GM15510 (cell line): ENCODE results near the gene RERG.

Source experiments
- POLR2A ChIP-seq: IDR thresholded peaks from 3 replicates; pipeline ENCODE4 v1.6.1; 2011; ENCODE audit warnings: borderline replicate concordance; ENCODE audit not compliant: insufficient read length; ENCODE audit errors: extremely low read depth

RERG gene

GRCh38 chr12:15143467-15143866 is 77.8 kb downstream of the RERG start:
- no peak for TF ChIP-seq POLR2A

- no peak for TF ChIP-seq POLR2A
Observed at GRCh38 chr12:15142711-15143110, 78.5 kb downstream of the RERG start.

DNA sequence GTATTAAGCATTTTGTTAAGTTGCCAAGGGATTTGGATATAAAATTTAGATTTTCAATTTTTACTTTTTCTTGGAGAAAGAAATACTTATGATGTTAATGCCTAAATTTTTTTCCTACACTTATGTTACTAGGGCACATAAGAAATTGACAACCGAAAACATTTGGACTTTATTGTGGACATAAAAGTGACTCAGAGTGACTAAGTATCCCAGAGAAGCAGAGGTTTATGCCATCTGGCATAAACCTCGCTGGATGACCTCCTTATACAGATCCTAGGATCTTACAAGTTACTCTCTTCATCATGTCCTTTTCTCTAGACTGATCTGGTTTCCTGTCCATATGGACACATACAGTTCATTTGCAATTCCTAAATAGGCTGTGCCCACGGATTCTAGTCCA is 89.8 kb downstream of the RERG start:
- TF ChIP-seq POLR2A, result no peak

DNA sequence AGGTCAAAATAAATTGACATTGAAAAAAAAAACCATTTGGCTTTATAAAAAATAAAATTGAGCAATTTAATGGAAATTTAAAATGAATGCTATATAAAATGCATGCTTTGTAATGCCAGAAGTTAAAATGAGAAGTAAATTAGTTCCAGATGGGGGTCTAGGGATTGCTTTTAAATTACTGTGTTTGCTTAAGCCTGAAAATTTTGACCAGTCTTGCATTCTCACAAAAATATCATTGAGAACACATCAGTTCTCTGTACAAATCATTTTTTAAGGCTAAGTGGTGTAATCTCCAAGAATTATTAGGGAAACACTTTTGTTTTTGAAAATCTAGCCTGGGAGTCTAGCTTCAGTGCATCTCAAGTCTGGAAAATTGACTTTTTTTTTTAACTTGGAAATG is 90.7 kb downstream of the RERG start:
- TF ChIP-seq POLR2A, result no peak

DNA sequence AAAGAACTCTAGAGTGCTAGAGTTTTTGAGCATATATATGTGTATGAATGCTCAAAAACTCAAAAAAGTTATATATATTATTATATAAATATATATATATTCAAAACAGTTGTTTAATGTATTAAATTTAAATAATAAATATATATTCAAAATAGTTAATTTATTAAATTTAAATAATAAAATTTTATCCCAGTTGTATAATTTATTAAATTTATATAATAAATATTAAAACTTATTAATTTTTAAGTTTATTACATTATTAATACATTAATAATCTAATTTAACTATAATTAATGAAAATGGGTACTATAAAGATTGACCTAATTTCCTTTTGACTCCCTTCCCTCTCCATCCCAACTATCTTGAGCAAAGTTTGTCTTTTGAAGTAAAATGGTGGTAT is 97.8 kb downstream of the RERG start:
- TF ChIP-seq POLR2A, result no peak

DNA sequence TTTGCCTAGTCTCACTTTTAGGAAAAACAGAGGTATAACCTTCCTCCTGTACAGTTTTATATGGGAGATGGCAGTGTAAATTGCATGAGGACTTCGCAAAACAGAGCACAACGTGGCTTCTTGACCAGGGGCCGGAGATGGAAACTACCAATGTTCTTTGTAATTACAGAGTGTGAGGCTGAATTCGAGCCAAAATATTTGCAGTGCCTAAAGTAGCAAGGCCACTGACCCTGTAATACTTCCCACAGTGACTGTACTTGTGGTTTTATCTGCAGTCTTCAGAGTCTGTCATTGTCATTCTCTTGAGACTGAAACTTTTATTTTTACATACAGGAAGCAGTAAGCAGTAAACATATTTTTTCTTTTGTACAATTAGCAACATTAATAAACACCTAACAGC is 98.9 kb downstream of the RERG start:
- TF ChIP-seq POLR2A, result no peak

DNA sequence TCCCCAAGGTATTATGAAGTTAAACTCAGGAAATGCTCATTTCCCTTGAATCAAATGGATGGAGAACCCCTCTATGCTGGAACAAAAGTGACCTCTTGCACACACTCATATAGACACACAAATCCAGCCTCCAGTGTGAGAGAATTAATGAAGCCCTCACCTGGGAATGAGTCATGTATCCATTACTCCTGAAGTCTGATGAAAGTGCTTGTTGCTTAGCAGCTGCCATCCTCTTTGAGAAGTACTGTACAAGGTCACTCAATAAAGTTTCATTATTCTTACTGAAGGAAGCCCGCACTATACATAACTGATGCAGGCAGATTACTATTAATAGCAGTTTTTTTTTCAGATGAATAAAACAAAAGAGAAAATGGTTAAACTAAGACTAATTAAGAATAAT is 102.3 kb downstream of the RERG start:
- TF ChIP-seq POLR2A, result no peak

GRCh38 chr12:15116983-15117382 is 104.2 kb downstream of the RERG start:
- TF ChIP-seq POLR2A, result no peak

- no peak for TF ChIP-seq POLR2A
Observed at GRCh38 chr12:15116086-15116485, 105.1 kb downstream of the RERG start.

- TF ChIP-seq POLR2A, result no peak
Observed at GRCh38 chr12:15115434-15115833, 105.8 kb downstream of the RERG start.

- no peak for TF ChIP-seq POLR2A
Observed at GRCh38 chr12:15114501-15114900, 106.7 kb downstream of the RERG start.

- no peak for TF ChIP-seq POLR2A
Observed at GRCh38 chr12:15092826-15093225, 128.4 kb downstream of the RERG start.

- TF ChIP-seq POLR2A, result no peak
Observed at GRCh38 chr12:15090441-15090840, 130.8 kb downstream of the RERG start.

DNA sequence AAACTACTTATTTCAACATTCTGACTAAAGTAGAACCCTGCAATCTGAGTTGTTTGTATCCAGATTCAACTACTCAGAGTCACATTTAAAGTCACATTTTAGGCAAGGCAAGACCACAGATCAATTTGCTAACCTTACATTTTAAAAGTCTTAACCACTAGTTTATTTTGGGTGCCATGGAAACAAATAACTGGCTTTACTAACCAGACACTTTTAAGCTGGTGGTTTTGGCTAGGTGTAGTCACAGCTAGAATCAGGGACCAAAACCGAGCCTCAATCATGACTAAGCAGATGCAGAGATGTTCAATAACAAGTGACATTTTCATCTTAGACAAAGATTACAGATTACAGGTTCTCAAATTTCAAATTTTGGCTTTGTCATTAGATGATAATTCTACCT is 133.1 kb downstream of the RERG start:
- no peak for TF ChIP-seq POLR2A

- TF ChIP-seq POLR2A, result no peak
Observed at GRCh38 chr12:15074351-15074750, 146.9 kb downstream of the RERG start.

DNA sequence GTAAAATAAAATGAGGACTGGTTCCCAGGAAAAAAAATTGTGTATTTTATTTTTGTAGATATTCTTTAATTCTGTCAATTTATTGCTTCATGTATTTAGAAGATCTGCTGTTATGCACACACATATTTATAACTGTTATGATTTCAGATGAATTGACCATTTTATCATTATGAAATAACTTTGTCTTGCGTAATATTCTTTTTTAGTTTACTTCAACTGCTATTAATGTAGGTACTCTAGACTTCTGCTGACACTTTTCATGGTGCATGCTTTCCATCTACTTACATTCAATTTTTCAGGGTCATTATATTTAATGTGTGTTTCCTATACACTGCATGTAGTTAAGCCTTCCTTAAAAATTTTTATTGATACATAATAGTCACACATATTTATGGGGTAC is 162.1 kb downstream of the RERG start:
- TF ChIP-seq POLR2A, result no peak
